NCI-H1048 (cell line): ENCODE results near the gene RAB1A.

Experiments used
- DNase-seq: peaks from one replicate; lab custom pipeline; 2025; lab: John Stamatoyannopoulos, UW

Gene RAB1A

GRCh38 chr2:65093211-65093610 is 36.7 kb downstream of the RAB1A start:
- DNase-seq: no peak

- no peak for DNase-seq
These were observed 37.1 kb downstream of the RAB1A start for GRCh38 chr2:65092791-65093190.

GRCh38 chr2:65085148-65085547 is 44.8 kb downstream of the RAB1A start:
- DNase-seq: no peak

GRCh38 chr2:65081232-65081685 is 48.6 kb downstream of the RAB1A start:
- DNase-seq: no peak

- no peak for DNase-seq
These were observed 50.9 kb downstream of the RAB1A start for GRCh38 chr2:65079017-65079416.

GRCh38 chr2:65077898-65078297 is 52.0 kb downstream of the RAB1A start:
- DNase-seq: no peak

GRCh38 chr2:65076345-65076710 is 53.6 kb downstream of the RAB1A start:
- no peak for DNase-seq

GRCh38 chr2:65075605-65076344 is 54.1 kb downstream of the RAB1A start:
- no peak for DNase-seq

GRCh38 chr2:65075176-65075575 is 54.7 kb downstream of the RAB1A start:
- DNase-seq: no peak

GRCh38 chr2:65073879-65074565 is 55.9 kb downstream of the RAB1A start:
- DNase-seq: no peak

GRCh38 chr2:65072181-65072970 is 57.5 kb downstream of the RAB1A start:
- DNase-seq: no peak

GRCh38 chr2:65071499-65072180 is 58.3 kb downstream of the RAB1A start:
- no peak for DNase-seq

- no peak for DNase-seq
These were observed 59.0 kb downstream of the RAB1A start for GRCh38 chr2:65070856-65071255.

- no peak for DNase-seq
These were observed 59.6 kb downstream of the RAB1A start for GRCh38 chr2:65070172-65070830.

GRCh38 chr2:65069439-65069824 is 60.5 kb downstream of the RAB1A start:
- no peak for DNase-seq

- DNase-seq: no peak
These were observed 61.9 kb downstream of the RAB1A start for GRCh38 chr2:65067806-65068553.

GRCh38 chr2:65064728-65065552 is 65.0 kb downstream of the RAB1A start:
- DNase-seq: no peak

GRCh38 chr2:65062843-65063825 is 66.8 kb downstream of the RAB1A start:
- DNase-seq: no peak

GRCh38 chr2:65061910-65062339 is 68.0 kb downstream of the RAB1A start:
- no peak for DNase-seq
